ENCODE measurements around the gene CHST3.
"Not testable (repeated sequence)": the region's sequence is repeated elsewhere in the genome, so short reads cannot be mapped to it uniquely, and the experiment has no call there.

Gene CHST3

DNA sequence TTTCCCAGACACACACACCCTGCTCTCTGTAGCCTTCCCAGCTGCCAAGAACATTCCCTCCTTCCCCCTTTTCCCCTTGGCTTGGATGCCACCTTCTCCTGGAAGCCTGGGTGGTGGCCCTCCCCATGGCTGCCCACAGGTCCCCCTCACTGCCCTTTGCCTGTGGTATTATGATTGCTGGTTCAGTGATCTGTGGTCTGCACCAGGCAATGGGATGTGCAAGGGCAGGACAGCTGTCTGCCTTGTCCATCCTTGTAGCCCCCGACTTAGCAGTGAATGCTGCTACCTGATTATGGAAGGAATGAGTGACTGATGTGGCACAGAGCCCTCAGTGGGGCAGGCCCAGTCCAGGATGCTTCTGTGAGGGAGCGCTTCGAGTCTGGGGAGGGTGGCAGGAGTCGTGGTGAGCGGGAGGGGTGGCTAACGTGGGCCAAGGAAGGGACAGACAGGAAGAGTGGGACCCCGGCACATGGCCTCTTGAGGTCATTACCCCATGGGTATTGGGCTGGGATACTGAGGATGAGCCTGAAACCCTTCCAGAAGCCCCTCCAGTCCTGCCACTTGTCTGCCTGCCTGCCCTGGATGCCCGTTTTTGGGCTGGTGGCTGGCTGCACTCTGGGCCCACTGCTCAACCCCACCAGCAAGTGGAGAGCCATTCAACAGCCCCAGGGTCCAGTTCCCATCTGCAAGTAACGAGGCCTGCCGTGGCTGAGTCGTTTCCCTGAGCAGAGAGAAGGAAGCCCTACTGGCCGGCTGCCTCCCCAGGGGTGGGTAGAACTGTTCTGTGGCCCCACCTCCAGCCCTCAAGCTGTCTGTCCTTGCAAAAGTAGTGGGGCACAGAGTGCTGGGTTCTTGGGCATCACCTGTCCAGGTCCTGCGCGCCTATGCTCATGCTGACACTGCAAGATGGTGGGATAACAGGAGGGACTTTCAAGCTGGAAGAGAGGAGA lies 8.8 kb downstream of the CHST3 start:
- DNase-seq (ENCODE audit: low read depth in 4 of 4, low spot score in 1 of 4), result no peak

DNA sequence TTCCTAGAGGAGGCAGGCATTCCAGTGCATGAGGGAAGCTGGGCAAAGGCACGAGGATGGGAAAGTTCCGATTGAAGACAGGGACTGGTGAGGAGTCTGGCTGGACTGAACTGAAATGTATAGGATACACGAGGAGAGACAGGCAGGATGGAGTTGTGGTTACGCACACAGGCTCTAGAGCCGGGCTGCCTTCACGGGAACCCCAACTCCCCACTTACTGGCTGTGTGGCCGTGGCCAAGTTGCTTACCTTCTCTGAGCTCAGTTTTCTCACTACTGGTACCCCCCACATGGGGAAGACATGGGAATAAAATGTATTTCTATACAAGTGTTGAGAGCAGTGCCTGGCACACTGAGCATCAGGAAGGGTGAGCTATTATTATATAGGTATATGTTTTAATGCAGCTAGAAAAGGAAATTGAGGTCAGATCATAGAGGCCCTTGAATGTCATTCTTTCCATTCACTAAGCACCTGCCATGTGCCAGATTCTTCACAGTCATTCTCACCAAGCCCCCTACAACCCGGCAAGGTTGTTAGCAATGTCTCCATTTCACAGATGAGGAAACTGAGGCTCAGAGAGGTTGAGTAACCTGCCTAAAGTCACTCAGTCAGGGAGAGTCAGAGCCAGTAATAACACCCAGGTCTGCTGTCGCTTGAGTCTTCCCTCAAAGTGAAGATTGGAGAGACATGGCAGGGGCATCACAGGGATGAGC lies 9.7 kb downstream of the CHST3 start:
- no peak for DNase-seq (ENCODE audit: low read depth in 4 of 4, low spot score in 1 of 4)

DNA sequence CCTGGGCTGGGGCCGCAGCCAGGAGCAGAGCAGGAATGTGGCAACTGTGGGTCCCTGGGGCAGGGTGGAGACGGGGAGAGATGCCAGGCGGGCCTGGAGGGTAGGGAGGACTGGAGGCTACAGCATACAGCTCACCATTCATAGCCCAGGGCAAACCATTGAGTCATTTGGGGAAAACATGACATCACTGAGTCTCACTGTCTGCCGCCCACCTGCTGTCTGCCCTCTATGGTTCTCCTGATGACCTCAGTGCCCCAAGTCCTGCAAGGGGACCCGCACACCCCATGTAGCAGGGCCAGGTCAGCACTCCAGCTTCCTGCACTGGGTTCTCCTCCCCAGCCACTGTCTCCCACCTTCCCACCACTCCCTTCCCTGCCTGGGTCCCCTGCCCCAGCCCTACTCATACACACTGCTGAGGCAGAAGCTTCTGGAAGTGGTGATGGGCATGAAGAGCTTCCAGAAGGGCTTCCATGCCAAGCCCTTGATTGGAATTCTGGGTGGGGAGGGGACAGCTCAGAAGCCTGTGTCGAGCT lies 10.4 kb downstream of the CHST3 start:
- peak in 1 of 4 experiments; percentile 45 for DNase-seq (ENCODE audit: low read depth in 4 of 4, low spot score in 1 of 4)

DNA sequence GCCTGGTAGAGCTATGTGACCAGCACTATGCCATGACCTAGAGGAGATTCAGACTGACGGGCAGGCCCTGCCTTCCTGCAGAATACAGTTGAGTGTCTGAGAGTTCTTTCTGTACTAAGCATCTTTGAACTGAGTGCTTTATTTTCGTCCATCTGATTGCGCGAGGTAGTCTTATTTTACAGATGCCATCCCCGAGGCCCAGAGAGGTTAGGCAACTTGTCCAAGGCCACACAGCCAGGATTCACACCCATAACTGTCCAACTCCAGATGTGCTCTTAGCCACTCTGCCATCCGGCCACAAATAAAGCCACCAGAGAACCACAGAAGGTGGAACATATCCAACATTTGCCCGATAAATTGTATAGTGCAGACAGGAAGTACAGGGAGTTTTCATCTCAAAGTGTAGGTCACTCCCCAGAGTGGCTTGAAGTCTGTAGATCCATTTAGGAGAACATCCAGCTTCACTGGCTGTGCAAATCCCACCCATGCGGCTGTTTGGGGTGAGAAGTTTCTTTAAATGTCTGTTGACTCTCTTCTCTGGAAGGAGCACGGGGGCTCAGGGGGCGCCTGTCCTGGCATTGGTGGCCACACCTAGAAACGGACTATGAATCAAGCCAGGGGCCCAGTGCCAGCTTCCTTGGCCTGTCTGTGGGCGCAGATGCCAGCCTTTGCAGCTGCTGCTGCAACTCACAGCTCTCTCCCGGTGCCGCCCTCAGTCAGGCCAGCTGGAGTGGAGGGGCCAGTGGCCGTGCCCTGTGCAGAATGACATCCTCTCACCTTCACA lies 11.1 kb downstream of the CHST3 start:
- DNase-seq (ENCODE audit: low read depth in 4 of 4, low spot score in 1 of 4), result no peak

DNA sequence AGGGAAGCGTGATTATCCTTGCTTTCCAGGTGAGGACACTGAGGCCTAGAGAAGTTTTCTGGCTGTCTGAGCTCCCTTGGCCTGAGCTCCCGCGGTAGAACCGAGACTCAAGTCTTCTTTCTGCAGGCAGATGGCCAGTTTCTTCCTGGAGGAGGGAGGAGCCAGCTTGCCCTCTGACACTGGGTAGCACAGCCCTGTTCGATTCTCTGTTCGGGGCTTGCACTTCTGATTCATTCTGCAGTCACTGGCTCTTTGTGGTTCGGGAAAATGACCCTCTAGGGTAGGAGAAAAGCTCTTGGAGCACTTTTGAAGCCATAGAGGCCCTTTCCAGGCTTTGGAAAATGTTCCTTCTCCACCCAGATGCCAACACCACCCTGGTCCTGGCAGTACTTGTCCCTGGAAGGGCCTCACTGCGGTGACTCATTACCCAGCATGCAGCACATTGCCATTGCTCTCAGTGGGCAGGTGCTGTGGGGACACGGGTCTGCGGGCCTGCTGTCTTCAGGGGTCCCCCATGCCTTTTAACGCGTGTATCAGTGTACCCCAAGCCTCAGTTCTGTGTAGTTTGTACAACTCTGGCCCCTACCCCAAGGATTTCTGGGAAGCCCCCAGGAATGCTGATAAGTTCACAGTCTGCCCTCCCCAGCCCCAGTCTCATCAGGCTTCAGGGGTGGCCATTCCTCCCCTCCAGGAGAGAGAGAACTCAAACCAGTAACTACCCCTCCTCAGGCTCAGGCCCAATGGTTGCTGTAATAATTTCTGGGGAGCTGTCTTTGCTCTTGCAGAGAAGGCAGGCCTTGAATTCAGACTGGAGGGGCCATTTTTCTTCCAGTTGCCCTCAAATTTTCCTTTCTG lies 11.9 kb downstream of the CHST3 start:
- DNase-seq (ENCODE audit: low read depth in 4 of 4, low spot score in 1 of 4), result no peak

DNA sequence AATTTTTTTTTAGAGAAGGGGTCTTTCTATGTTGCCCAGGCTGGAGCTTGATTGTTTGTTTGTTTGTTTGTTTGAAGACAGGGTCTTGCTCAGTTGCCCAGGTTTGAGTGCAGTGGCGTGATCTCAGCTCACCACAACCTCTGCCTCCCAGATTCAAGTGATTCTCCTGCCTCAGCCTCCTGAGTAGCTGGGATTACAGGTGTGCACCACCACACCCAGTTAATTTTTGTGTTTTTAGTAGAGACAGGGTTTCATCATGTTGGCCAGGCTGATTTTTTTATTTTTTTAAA lies 13.4 kb downstream of the CHST3 start:
- DNase-seq (ENCODE audit: low read depth in 4 of 4, low spot score in 1 of 4), result not testable (repeated sequence)

DNA sequence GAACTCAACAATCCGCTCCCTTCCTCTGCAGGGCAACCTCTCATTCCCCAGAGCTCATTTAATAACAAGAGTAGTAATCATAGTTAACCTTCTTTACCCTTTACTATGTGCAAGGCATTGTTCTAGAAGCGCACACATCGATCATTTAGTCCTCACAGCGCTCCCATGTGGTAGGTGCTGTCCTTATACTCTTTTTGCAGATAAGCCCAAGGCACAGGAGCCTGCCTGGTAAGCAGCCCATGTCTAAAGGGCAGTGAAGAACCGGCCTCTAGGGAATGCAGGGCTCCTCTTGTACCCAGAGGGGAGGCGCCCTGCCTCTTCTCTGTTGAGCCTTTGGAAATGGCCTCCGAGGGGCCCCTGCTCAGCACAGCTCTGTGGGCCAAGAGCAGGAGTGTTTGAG lies 14.3 kb downstream of the CHST3 start:
- DNase-seq (ENCODE audit: low read depth in 4 of 4, low spot score in 1 of 4), result no peak

DNA sequence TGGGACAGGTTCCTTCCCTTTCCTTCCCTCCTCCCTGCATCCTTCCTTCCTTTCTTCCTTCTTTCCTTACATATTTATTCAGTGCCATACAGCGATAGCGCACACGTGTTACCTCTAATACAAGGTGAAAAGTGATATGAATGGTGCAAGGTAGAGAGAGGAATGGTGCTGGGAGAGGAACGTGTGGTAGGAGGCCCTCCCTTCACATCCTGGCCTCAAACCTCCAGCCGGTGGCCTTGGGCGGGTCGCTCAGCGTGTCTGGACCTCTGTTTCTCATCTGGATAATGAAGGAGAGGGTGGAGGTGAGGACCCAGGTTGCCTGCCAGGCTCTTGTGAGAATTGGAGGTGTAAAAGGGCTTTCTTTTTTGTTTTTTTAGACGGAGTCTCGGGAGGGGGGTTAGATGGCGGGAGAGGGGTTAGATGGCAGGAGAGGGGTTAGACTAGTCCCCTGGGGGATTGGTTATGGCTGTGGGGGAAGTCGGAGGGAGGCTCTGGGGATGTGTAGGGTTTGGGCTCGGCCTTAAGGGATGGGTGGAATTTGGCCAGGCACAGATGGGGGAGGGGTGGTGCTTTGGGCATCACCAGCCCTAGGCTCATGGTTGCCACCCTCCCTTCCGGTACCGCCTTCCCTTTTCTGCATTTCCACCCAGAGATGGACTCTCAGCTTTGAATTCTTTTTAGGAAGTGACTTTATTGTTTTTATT lies 14.9 kb downstream of the CHST3 start:
- DNase-seq (ENCODE audit: low read depth in 4 of 4, low spot score in 1 of 4), result no peak

DNA sequence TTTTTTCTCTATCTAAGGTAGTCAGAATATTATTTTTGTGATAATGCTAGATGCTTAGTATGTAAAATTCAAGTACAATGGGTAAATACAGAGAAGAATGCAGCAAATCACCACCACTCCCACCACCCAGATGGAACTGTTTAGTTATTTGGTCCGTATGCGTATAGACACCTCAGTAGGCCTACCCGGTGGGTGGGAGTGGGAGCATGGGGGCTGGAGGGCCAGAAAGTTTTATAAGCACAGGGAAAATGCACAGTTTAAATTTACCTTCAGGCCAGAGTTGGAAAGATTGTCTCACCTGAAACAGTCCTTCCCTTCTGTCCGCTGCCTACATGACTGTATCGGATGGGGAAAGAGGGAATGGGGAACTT lies 15.5 kb downstream of the CHST3 start:
- no peak for DNase-seq (ENCODE audit: low read depth in 4 of 4, low spot score in 1 of 4)

DNA sequence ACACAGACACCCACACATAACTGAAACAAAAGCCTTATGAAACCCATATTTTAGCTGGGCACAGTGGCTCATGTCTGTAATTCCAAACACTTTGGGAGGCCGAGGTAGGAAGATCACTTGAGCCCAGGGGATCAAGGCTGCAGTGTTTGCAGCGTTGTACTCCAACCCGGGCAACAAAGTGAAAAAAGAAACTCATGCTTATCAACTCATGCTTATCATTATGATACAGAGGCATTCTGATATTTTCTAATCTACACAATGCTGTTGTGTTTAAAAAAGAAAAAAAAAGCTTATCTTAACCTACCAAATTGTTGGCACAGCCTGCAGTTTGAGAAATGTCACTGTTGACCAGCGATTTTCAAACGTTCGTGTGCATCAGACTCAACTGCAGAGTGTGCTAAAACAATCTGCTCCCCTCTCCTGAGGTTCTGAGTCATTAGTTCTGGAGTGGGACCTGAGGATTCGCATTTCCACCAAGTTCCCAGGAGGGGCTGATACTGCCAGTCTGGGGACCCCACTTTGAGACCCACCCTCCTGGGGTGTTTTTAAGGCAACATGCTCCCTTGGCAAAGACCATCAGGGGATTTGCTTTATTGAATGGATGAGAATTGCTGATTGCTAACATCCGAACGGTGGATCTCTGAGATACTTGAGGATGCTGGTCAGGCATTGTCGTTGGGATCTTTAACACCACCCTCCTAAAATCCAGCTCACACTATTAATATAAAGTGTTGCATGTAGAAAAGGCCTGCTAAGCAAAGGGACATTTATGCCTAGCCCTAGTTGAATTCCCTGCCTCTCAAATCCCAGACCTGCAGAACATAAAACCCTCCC lies 16.2 kb downstream of the CHST3 start:
- no peak for DNase-seq (ENCODE audit: low read depth in 4 of 4, low spot score in 1 of 4)

DNA sequence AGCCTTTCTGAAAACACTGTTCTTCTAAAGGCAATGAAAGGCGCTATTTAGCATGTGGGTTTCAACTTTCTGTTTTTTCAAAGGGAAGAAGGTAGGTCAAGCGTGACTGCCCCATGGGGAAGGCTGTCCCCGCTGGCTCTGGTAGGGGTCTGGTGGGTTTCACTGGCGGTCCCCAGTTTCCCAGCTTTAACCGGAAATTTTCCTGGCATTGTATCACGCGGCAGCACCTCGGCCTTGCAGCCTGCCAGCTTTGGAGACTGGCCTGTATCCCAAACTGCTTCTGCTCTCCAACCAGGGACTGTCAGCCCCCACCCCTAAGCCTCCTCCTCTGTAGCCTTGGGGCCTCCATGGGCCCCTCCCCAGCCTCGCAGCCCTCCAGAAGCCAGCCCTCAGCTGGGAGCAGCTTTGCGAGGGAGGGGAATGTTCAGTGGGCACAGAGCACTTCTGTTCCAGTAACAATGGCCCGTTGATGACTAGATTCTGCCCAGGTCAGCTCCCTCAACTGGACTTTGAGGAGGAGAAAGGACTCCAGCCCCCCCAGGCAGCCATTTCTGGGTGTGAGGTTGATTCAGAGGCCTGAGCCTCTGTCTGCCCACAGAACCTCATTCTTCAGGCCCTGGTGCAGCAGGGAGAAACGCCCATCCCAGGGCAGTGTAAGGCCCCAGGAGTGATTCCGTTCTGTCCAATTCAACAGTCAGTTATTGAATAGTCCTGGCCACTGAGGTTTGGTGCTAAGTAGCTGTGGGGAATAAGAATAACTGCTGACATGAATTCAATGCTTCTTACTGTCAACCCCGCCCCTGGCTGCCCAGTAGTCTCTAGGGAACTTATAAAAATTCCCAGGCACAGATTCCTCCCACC lies 17.1 kb downstream of the CHST3 start:
- no peak for DNase-seq (ENCODE audit: low read depth in 4 of 4, low spot score in 1 of 4)

DNA sequence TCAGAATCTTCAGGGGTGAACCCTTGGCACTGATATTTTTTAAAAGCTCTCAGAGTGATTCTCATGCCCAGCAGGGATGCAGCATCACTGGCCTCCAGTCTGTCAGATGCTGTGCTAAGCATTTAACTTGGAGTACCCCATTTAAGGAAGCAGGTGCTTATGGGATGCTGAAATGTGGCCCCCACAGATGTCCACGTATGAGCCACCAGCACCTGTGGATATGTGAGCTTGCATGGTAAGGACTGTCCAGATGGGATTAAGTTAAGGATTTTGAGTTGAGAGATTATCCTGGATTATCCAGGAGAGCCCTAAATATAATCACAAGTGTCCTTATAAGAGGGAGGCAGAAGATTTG lies 17.7 kb downstream of the CHST3 start:
- DNase-seq (ENCODE audit: low read depth in 4 of 4, low spot score in 1 of 4), result no peak

DNA sequence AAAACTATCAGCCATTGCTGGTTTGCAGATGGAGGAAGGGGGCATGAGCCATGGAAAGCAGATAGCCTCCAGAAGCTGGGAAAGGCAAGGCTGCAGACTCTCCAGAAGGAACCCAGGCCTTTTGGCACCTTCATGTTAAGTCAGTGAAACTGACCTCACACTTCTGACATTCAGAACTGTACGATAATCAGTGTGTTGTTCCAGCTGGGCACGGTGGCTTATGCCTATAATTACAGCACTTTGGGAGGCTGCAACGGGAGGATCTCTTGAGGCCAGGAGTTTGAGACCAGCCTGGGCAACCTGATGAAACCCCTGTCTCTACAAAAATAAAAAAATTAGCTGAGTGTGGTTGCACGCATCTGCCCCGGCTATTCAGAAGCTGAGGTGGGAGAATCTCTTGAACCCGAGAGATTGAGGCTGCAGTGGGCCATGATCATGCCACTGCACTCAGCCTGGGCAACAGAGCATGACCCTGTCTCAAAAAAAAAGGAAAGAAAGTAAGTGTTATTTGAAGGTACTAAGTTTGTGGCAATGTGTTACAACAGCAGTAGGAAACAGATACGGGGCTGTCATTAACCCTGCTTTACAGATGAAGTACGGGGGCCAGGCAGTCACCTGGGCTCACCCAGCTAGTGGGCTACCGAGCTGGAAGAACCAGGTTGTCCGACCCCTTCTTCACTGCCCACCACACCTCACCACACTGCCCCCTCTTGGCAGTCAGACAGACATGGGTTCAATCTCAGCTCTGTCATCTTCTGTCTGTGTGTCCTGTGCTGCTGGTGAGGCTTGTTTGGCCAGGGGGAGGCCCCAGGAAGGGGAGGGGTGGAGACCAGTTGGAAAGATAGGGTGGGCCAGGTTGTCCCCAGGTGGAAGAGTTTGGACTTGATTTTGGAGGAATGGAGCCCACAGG lies 18.3 kb downstream of the CHST3 start:
- DNase-seq (ENCODE audit: low read depth in 4 of 4, low spot score in 1 of 4), result no peak

DNA sequence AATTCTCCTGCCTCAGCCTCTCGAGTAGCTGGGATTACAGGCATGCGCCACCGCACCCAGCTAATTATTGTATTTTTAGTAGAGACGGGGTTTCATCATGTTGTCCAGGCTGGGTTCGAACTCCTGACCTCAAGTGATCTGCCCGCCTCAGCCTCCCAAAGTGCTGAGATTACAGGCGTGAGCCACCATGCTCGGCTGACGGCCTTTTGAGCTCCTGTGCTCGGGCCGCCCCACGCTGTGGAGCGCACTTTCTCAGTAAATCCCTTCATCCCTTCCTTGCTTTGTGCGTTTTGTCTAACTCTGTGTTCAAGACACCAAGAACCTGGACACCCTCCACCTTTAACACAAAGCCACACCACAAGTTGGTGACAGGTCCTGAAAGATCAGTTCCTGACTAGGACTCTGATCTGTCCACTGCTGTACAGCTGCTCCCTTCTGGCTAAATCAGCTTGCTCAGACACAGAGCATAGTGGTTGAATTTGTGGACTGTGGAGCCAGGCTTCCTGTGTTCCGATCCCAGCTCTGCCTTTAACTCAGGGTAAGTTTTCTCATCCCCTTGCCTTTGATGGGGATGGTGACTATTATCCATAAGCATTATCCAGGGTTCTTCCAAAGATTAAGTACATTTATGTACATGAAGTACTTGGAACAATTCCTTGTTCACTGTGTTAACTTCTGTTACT lies 20.1 kb downstream of the CHST3 start:
- no peak for DNase-seq (ENCODE audit: low read depth in 4 of 4, low spot score in 1 of 4)

DNA sequence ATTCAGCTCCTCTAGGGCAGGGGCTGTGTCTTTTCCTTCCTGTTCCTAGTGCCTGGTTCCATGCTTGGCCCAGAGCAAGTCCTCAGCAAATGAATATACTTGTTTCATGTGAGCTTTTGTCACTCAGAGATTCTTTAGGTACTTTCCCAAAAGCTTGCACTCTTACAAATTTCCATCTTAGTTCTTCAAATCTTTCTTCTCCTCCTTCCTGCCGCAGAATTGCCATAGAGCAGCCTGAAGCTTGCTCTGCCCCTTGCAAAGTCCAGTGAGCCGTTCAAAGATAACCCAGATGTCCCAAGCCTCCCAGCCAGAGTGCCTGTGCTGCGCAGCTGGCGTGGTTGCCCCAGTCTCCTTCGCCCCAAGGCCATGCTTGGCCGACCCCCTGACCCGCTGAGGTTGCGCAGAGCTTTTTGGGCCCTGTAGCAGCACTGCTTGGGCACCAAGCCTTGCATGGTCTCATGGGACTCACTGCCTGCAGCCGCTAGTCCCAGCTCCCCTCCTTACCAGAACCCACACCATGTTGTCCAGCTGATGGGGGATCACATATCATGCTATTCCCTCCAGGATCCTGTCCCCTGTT lies 20.7 kb downstream of the CHST3 start:
- DNase-seq (ENCODE audit: low read depth in 4 of 4, low spot score in 1 of 4), result no peak

DNA sequence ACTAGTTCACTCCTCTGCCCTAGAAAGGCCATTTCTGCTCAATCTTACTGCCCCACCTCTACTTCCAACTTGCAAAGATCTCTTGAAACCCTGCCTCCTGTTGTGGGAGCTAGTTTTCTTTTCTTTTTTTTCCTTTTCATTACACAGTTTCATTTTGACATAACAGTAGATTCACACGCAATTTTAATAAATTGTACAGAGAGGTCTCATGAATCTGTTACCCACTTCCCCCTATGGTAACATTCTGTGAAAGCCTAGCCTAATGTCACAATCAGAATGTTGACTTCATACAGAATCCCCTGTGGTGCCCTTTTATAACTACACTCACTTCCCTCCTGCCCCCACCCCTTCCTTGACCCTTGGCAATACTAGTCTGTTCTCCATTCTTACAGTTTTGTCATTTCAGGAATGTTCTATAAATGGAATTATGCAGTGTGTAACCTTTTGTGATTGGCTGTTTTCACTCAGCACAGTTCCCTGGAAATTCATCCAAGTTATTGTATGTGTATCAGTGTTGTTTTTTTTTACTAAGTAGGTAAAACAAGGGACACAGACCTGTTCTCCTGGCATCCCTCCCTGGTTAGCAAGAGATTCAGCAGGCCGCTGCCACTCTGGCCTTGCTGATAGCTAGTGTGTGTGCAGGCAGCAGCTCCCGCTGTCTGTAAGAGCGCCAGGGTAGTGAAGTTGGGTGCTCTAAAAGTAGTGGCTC lies 21.5 kb downstream of the CHST3 start:
- no peak for DNase-seq (ENCODE audit: low read depth in 4 of 4, low spot score in 1 of 4)

Measured in stimulated activated CD4-positive, alpha-beta T cell treated with anti-CD3 and anti-CD28 coated beads, Interleukin-1b, Interleukin-23, amount 100 ng/mL, for 24 hours (primary cell).